H9 (cell line): Measurements from ENCODE around the gene RNF126. TPM values are rescaled to one million over a fixed set of nuclear protein-coding genes. Genes with fewer than 3 reads are reported as not detected.
A peak's percentile ranks its signal among the peaks of the same experiment; 100 is the strongest.

Experiments used
- DNase-seq: peaks from one replicate; pipeline ENCODE4 v3.0.0-alpha.2; 2017
- H2AFZ ChIP-seq: one replicate; pipeline ENCODE4 v1.6.1; 2013; ENCODE audit warnings: mild to moderate bottlenecking, low read length, control low read depth, moderate library complexity
- H2AK5ac ChIP-seq: 2 replicates; pipeline ENCODE4 v1.6.1; 2013; ENCODE audit warnings: low read length, control low read depth, mixed read lengths; ENCODE audit not compliant: insufficient read length
- H2BK120ac ChIP-seq: one replicate; pipeline ENCODE4 v1.6.1; 2013; ENCODE audit warnings: low read depth, mild to moderate bottlenecking, low read length, control low read depth, inconsistent platforms; ENCODE audit not compliant: poor library complexity, severe bottlenecking
- H2BK12ac ChIP-seq: 2 replicates; pipeline ENCODE4 v1.6.1; 2013; ENCODE audit warnings: low read length, control low read depth, mixed read lengths, low read depth; ENCODE audit not compliant: insufficient read length
- H2BK15ac ChIP-seq: 2 replicates; pipeline ENCODE4 v1.6.1; 2013; ENCODE audit warnings: low read depth, low read length, control low read depth
- H2BK20ac ChIP-seq: one replicate; pipeline ENCODE4 v1.6.1; 2013; ENCODE audit warnings: low read depth, mild to moderate bottlenecking, low read length, control low read depth, inconsistent platforms; ENCODE audit not compliant: poor library complexity, severe bottlenecking
- H2BK5ac ChIP-seq: 2 replicates; pipeline ENCODE4 v1.6.1; 2013; ENCODE audit warnings: low read length, control low read depth, mixed read lengths; ENCODE audit not compliant: insufficient read length
- H3K14ac ChIP-seq: 2 replicates; pipeline ENCODE4 v1.6.1; 2013; ENCODE audit warnings: low read length, control low read depth; ENCODE audit not compliant: insufficient read depth
- H3K18ac ChIP-seq: 2 replicates; pipeline ENCODE4 v1.6.1; 2013; ENCODE audit warnings: low read depth, mild to moderate bottlenecking, mixed read lengths, low read length, control low read depth; ENCODE audit not compliant: insufficient read length
- H3K23ac ChIP-seq: 2 replicates; pipeline ENCODE4 v1.6.1; 2013; ENCODE audit warnings: low read length, control low read depth, mixed read lengths, low read depth; ENCODE audit not compliant: insufficient read length
- H3K23me2 ChIP-seq: 2 replicates; pipeline ENCODE4 v1.6.1; 2013; ENCODE audit warnings: low read depth, mild to moderate bottlenecking, mixed read lengths, low read length, control low read depth; ENCODE audit not compliant: insufficient read length, poor library complexity, severe bottlenecking
- H3K27ac ChIP-seq: 2 replicates; pipeline ENCODE4 v1.5.1; 2013; ENCODE audit warnings: low read length, control low read depth, mixed read lengths, low read depth; ENCODE audit not compliant: insufficient read length
- H3K27me3 ChIP-seq: 2 replicates; pipeline ENCODE4 v1.6.1; 2013; ENCODE audit warnings: low read length, control low read depth, inconsistent platforms; ENCODE audit not compliant: insufficient read depth
- H3K4ac ChIP-seq: 2 replicates; pipeline ENCODE4 v1.6.1; 2013; ENCODE audit warnings: low read depth, mild to moderate bottlenecking, control low read depth, inconsistent platforms, low read length, moderate library complexity
- H3K4me1 ChIP-seq: 2 replicates; pipeline ENCODE4 v1.6.1; 2013; ENCODE audit warnings: low read length, control low read depth, inconsistent platforms; ENCODE audit not compliant: insufficient read depth
- H3K4me2 ChIP-seq: 2 replicates; pipeline ENCODE4 v1.6.1; 2013; ENCODE audit warnings: low read length, control low read depth, mixed read lengths; ENCODE audit not compliant: insufficient read length, insufficient read depth
- H3K56ac ChIP-seq: 2 replicates; pipeline ENCODE4 v1.6.1; 2013; ENCODE audit warnings: low read depth, mild to moderate bottlenecking, mixed read lengths, low read length, control low read depth; ENCODE audit not compliant: insufficient read length
- H3K79me1 ChIP-seq: 2 replicates; pipeline ENCODE4 v1.6.1; 2013; ENCODE audit warnings: low read depth, mild to moderate bottlenecking, moderate library complexity, low read length, control low read depth, inconsistent platforms; ENCODE audit not compliant: insufficient read depth, poor library complexity, severe bottlenecking
- H3K79me2 ChIP-seq: 2 replicates; pipeline ENCODE4 v1.6.1; 2013; ENCODE audit warnings: low read length, control low read depth, inconsistent platforms; ENCODE audit not compliant: insufficient read depth
- H3K9ac ChIP-seq: 2 replicates; pipeline ENCODE4 v1.6.1; 2013; ENCODE audit warnings: low read length, control low read depth, mixed read lengths; ENCODE audit not compliant: insufficient read length; ENCODE audit errors: extremely low read depth
- H3K9me3 ChIP-seq: one replicate; pipeline ENCODE4 v1.6.1; 2013; ENCODE audit warnings: low read depth, low read length, inconsistent platforms; ENCODE audit not compliant: control insufficient read depth
- H3T11ph ChIP-seq: one replicate; pipeline ENCODE4 v1.6.1; 2013; ENCODE audit warnings: mild to moderate bottlenecking, low read length, control low read depth, inconsistent platforms
- H4K20me1 ChIP-seq: one replicate; pipeline ENCODE4 v1.6.1; 2013; ENCODE audit not compliant: control insufficient read depth, insufficient read length, insufficient read depth
- H4K5ac ChIP-seq: 2 replicates; pipeline ENCODE4 v1.6.1; 2013; ENCODE audit warnings: low read depth, mild to moderate bottlenecking, mixed read lengths, low read length, control low read depth; ENCODE audit not compliant: insufficient read length
- H4K8ac ChIP-seq: replicated peaks from 2 replicates; pipeline ENCODE4 v1.6.1; 2013; ENCODE audit warnings: low read length, control low read depth, mixed read lengths, low read depth; ENCODE audit not compliant: insufficient read length
- H4K91ac ChIP-seq: 2 replicates; pipeline ENCODE4 v1.6.1; 2013; ENCODE audit warnings: low read depth, mild to moderate bottlenecking, moderate library complexity, mixed read lengths, low read length, control low read depth; ENCODE audit not compliant: insufficient read length
- H3K27ac Mint-ChIP-seq, 3 experiments: 2 replicates in 2 of 3; 3 replicates in 1 of 3; pipeline ENCODE4 v1.8.0; 2020 to 2021; ENCODE audit warnings: mixed read lengths in 3 of 3, mild to moderate bottlenecking in 1 of 3, moderate library complexity in 1 of 3
- H3K27me3 Mint-ChIP-seq: 2 replicates; pipeline ENCODE4 v1.8.0; 2021; ENCODE audit warnings: low read depth, mild to moderate bottlenecking, moderate library complexity, mixed read lengths
- H3K36me3 Mint-ChIP-seq, 3 experiments: 2 replicates in 2 of 3; 3 replicates in 1 of 3; pipeline ENCODE4 v1.8.0; 2020 to 2021; ENCODE audit warnings: low read depth in 3 of 3, mixed read lengths in 3 of 3; ENCODE audit not compliant: insufficient read depth in 1 of 3
- H3K4me1 Mint-ChIP-seq, 2 experiments: 2 replicates each; pipeline ENCODE4 v1.8.0; 2020; ENCODE audit warnings: mixed read lengths in 2 of 2
- H3K4me3 Mint-ChIP-seq, 2 experiments: 2 replicates in 1 of 2; 3 replicates in 1 of 2; pipeline ENCODE4 v1.8.0; 2020 to 2021; ENCODE audit warnings: mild to moderate bottlenecking in 2 of 2, mixed read lengths in 2 of 2, moderate library complexity in 1 of 2
- H3K9me3 Mint-ChIP-seq, 2 experiments: 2 replicates in 1 of 2; 3 replicates in 1 of 2; pipeline ENCODE4 v1.8.0; 2020; ENCODE audit warnings: mild to moderate bottlenecking in 2 of 2, mixed read lengths in 2 of 2, moderate library complexity in 1 of 2
- WGBS: extraction: QIAGEN DNeasy Blood & Tissue Kit; methylation state at CpG from one replicate; pipeline ENCODE4 v1.1.7; 2013; ENCODE audit warnings: missing lambda C conversion rate, low lambda C conversion rate, mixed read lengths; ENCODE audit not compliant: insufficient read length; ENCODE audit errors: extremely low coverage; 5-methylcytosine and 5-hydroxymethylcytosine counted together
- total RNA-seq: library from RNA; stranded (reverse); gene quantifications from 2 replicates; pipeline ENCODE4 v1.2.1, GENCODE V29; 2021
- TF ChIP-seq, protein P1 (sequence below): fragments of 200-600 bp; sonication (generic); conservative IDR thresholded peaks from 3 replicates; pipeline ENCODE4 v1.8.0; 2021; ENCODE audit warnings: antibody characterized with exemption, mild to moderate bottlenecking

Gene RNF126
- total RNA-seq, 1 experiment from 2014 or later: 81.9 TPM

DNA sequence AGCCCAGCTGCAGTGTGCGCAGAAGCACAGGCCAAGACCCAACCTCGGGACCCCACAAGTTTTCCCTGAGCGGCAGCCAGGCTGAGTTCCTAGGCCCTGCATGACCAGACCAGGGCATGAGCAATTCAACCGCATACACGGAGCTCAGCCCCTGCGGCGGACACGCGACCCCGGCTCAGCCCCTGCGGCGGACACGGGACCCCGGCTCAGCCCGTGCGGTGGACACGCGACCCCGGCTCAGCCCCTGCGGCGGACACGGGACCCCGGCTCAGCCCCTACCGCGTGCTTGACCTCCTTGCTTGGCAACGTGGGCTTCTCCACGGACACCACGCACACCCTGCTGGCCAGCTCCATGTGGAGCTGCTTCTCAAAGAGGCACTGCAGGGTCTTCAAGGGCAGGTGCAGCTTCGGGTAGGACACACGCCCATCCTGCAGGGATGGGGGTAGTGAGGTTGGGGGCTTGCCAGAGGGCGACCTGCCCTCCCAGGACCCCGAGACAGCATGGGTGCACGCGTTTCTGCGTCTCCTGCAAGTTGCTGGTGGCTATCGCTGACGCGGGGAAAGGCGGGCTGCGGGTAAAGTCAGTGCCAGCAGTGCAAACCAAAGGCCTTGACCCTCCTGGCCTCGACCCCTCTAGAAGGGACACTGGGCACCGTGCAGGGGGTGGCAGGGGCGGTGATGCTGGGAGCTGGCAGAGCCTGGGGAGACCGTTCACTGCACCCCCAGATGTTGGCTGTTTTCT is 39.7 kb downstream of the RNF126 start:
- no peak overlapping the region; the same call in 1 of the 2 replicates for H3K14ac ChIP-seq
- no peak overlapping the region for H4K5ac ChIP-seq
- H4K20me1 ChIP-seq: no peaks in the 10 kb centered on the region
- no peak overlapping the region for H4K91ac ChIP-seq
- no peaks in the 10 kb centered on the region for H3K23me2 ChIP-seq
- no peaks in the 10 kb centered on the region for H3K4me1 ChIP-seq
- H2BK5ac ChIP-seq: no peak overlapping the region
- H3K79me2 ChIP-seq: no peaks in the 10 kb centered on the region
- no peak overlapping the region for H2BK12ac ChIP-seq
- no peak overlapping the region for H3K4me2 ChIP-seq
- TF ChIP-seq, protein P1, sequence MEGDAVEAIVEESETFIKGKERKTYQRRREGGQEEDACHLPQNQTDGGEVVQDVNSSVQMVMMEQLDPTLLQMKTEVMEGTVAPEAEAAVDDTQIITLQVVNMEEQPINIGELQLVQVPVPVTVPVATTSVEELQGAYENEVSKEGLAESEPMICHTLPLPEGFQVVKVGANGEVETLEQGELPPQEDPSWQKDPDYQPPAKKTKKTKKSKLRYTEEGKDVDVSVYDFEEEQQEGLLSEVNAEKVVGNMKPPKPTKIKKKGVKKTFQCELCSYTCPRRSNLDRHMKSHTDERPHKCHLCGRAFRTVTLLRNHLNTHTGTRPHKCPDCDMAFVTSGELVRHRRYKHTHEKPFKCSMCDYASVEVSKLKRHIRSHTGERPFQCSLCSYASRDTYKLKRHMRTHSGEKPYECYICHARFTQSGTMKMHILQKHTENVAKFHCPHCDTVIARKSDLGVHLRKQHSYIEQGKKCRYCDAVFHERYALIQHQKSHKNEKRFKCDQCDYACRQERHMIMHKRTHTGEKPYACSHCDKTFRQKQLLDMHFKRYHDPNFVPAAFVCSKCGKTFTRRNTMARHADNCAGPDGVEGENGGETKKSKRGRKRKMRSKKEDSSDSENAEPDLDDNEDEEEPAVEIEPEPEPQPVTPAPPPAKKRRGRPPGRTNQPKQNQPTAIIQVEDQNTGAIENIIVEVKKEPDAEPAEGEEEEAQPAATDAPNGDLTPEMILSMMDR: no peak
- H3K9ac ChIP-seq: no peak overlapping the region
- H2AFZ ChIP-seq: no peak overlapping the region
- H3K27me3 Mint-ChIP-seq: no peaks in the 10 kb centered on the region
- no peaks in the 10 kb centered on the region for H3K4me1 Mint-ChIP-seq
- H2BK120ac ChIP-seq: no peak overlapping the region
- H3K79me1 ChIP-seq: peaks cover 5% of the 10 kb centered on the region
- DNase-seq: peak; percentile 25
- H3K27me3 ChIP-seq: no peaks in the 10 kb centered on the region
- H3K18ac ChIP-seq: no peak overlapping the region
- no peak overlapping the region for H3K27ac ChIP-seq
- H3K56ac ChIP-seq: no peak overlapping the region
- H3T11ph ChIP-seq: no peak overlapping the region
- no peak overlapping the region for H4K8ac ChIP-seq
- no peak overlapping the region for H2AK5ac ChIP-seq
- H3K9me3 ChIP-seq: no peaks in the 10 kb centered on the region
- H3K4ac ChIP-seq: no peak overlapping the region
- no peaks in the 10 kb centered on the region for H3K9me3 Mint-ChIP-seq
- no peak overlapping the region for H3K4me3 Mint-ChIP-seq
- H3K27ac Mint-ChIP-seq: peak overlapping the region in 1 of 3 experiments; percentile 61; a peak in 1 of 7 replicates
- H3K36me3 Mint-ChIP-seq: peaks cover 24 to 50% (median 43%) of the 10 kb centered on the region in 3 experiments; a peak in 6 of 7 replicates
- no CpG with 5 or more reads among the region's 44 CpGs for WGBS
- no peak overlapping the region for H2BK15ac ChIP-seq
- no peak overlapping the region for H2BK20ac ChIP-seq
- no peak overlapping the region for H3K23ac ChIP-seq
